ENCODE measurements around the gene TRMT6.

Gene TRMT6

DNA sequence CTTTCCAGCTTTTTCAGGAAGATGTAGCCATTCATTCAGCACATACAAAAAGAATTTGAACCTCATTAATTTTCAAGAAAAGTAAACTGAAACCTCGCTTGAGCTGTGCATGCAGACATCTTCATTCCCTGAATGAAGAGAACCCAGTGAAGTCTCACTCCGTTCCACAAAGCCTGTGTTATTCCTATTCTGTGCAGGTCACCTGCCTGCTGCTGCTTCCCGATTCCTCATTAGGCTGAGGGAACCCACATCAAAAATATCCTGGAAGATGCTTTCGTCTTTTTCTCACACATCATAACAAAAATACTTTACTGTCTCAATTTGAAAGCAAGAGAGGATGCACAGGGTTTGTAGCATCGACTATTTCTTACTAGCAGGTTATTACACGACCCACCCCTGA is 40.1 kb downstream of the TRMT6 start:
- TF ChIP-seq, protein P1, sequence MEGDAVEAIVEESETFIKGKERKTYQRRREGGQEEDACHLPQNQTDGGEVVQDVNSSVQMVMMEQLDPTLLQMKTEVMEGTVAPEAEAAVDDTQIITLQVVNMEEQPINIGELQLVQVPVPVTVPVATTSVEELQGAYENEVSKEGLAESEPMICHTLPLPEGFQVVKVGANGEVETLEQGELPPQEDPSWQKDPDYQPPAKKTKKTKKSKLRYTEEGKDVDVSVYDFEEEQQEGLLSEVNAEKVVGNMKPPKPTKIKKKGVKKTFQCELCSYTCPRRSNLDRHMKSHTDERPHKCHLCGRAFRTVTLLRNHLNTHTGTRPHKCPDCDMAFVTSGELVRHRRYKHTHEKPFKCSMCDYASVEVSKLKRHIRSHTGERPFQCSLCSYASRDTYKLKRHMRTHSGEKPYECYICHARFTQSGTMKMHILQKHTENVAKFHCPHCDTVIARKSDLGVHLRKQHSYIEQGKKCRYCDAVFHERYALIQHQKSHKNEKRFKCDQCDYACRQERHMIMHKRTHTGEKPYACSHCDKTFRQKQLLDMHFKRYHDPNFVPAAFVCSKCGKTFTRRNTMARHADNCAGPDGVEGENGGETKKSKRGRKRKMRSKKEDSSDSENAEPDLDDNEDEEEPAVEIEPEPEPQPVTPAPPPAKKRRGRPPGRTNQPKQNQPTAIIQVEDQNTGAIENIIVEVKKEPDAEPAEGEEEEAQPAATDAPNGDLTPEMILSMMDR (IDR thresholded peaks at IDR 0.05; ENCODE audit: low read depth, low read length), result no peak
- H3K4me3 ChIP-seq (replicated peaks in 1 of 2; ENCODE audit: low read depth in 2 of 2, low read length in 2 of 2), result no peak overlapping the region
- DNase-seq (ENCODE audit: low read depth in 2 of 2), result no peak

DNA sequence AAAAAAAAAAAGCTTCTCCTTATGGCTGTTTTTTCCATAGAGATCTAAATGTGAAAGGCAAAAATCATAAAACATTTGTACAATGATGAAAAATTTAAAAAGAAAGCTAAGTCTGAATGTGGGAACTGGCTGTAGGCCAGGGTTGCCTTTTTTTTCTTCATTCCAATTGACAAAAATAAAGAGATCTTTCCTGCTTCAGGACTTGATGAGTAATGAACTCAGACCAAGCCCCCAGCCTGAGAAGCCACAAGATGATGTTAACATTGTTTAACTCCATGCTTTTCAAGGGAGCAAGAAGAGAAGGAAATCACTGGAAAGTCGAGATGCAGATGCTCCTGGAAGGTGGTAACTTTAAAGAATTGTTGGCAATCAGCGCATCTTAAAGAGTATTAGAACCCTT is 41.4 kb downstream of the TRMT6 start:
- TF ChIP-seq, protein P1 (IDR thresholded peaks at IDR 0.05; ENCODE audit: low read depth, low read length), result no peak

DNA sequence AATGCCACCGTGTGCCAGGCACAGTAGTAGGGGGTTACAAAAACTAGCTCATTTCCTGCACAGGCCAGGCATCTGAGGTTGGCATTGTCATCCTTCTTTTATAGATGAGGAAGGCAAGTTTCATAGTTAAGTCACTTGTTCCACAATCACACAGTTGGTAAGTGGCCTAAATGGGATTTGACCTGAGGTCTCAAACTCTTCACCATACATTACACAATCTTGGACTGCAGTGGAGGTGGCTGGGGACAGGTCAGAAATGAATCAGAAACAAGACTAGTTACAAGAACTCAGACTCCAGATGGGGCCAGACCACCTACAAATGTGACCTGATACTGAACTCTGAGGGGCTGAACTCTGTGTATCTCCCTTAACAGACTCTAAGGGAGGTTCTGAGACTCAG is 49.4 kb downstream of the TRMT6 start:
- H3K4me3 ChIP-seq (replicated peaks in 1 of 2; ENCODE audit: low read depth in 2 of 2, low read length in 2 of 2), result no peak overlapping the region
- TF ChIP-seq, protein P1 (IDR thresholded peaks at IDR 0.05; ENCODE audit: low read depth, low read length), result no peak
- DNase-seq (ENCODE audit: low read depth in 2 of 2), result no peak

More for the DNA sequence above, 41.4 kb downstream of the TRMT6 start:
- peak in 1 of 2 donors; percentile 40 for DNase-seq (ENCODE audit: low read depth in 2 of 2)
- H3K4me3 ChIP-seq (replicated peaks in 1 of 2; ENCODE audit: low read depth in 2 of 2, low read length in 2 of 2), result no peak overlapping the region

DNA sequence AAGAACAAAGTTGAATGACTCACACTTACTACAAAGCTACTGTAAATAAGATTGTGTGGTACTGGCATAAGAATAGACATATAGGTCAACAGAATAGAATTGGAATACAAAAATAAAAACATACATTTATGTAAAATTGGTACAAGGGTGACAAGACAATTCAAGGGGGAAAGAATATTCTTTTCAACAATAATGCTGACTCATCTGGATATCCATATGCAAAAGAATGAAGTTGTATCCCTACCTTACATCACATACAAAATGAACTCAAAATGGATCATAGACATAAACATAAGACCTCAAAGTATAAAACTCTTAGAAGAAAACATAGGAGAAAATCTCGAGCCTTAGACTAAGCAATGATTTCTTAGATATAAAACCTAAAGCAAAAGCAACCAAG is 50.9 kb downstream of the TRMT6 start:
- TF ChIP-seq, protein P1 (IDR thresholded peaks at IDR 0.05; ENCODE audit: low read depth, low read length), result no peak
- no peak overlapping the region for H3K4me3 ChIP-seq (replicated peaks in 1 of 2; ENCODE audit: low read depth in 2 of 2, low read length in 2 of 2)
- DNase-seq (ENCODE audit: low read depth in 2 of 2), result no peak

DNA sequence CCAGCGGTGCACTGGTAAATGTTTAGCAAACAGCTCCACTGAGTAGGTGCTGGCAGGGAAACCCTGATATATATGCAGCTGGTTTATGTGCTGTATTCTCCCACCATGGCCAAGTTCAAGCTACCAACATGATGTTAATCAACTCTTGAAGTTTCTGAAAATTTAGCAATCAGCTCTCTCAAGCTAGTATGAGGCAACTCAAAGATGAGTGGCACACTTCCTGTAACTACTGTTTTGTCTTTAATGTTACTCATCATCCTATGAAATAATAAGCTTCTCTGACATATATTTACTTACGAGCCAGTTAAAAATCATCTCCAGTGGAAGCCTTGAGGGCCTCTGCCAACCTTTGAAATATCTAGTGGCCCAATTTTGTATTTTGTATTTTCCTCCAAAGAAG is 54.7 kb downstream of the TRMT6 start:
- no peak overlapping the region for H3K4me3 ChIP-seq (replicated peaks in 1 of 2; ENCODE audit: low read depth in 2 of 2, low read length in 2 of 2)
- peak in 1 of 2 donors; percentile 29 for DNase-seq (ENCODE audit: low read depth in 2 of 2)
- TF ChIP-seq, protein P1 (IDR thresholded peaks at IDR 0.05; ENCODE audit: low read depth, low read length), result no peak

DNA sequence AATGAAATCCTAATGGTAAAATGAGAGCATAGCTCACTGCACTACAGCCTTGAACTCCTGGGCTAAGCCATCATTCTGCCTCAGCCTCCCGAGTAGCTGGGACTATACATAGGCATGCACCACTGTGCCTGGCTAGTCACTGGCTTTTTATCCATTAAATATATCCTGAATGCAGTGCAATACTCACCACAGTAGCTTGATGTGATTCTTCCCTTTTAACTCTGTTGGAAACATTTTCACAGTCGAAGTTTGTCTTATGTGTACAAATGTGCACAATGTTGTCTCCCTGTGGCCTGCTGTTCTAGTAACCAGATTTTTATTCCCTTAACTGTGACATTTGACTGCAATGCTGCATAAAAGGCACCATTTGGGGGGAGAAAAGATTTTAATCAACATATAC is 56.7 kb downstream of the TRMT6 start:
- no peak overlapping the region for H3K4me3 ChIP-seq (replicated peaks in 1 of 2; ENCODE audit: low read depth in 2 of 2, low read length in 2 of 2)
- no peak for DNase-seq (ENCODE audit: low read depth in 2 of 2)
- TF ChIP-seq, protein P1 (IDR thresholded peaks at IDR 0.05; ENCODE audit: low read depth, low read length), result no peak

DNA sequence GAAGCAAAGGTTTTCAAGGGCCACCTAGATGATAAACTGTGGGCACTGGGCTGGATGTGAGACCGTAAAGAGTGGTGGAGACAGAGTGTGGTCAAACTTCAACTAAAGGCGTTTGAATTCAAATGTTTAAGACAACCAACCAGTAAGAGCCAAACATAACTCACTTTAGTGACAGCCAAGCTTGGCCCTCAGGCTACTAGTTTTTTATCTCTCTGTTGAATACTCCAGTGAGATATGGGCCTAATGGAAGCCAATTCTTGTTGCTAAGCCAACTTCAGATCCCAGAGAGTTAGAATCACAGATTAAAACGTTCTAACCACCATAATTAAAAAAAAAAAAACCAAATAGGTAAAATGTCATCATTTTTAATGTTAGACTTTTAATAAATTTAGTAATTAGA is 57.3 kb downstream of the TRMT6 start:
- TF ChIP-seq, protein P1 (IDR thresholded peaks at IDR 0.05; ENCODE audit: low read depth, low read length), result no peak
- DNase-seq (ENCODE audit: low read depth in 2 of 2), result no peak

More for the DNA sequence above, 57.3 kb downstream of the TRMT6 start:
- no peak overlapping the region for H3K4me3 ChIP-seq (replicated peaks in 1 of 2; ENCODE audit: low read depth in 2 of 2, low read length in 2 of 2)
